Renal cortical epithelial cell (primary cell): ENCODE results near the gene ZNF683. TPM values are rescaled to one million over a fixed set of nuclear protein-coding genes. Genes with fewer than 3 reads are reported as not detected.
"Not testable (repeated sequence)": the region's sequence is repeated elsewhere in the genome, so short reads cannot be mapped to it uniquely, and the experiment has no call there.

ENCODE experiments used
- DNase-seq: peaks from one replicate; pipeline ENCODE4 v3.0.0-alpha.2; 2011; ENCODE audit warnings: low read depth
- total RNA-seq: library from RNA; depleted of rRNA; stranded (reverse); fragments of >200 nt; gene quantifications from 2 replicates; pipeline ENCODE4 v1.2.3, GENCODE V29; 2014

ZNF683 gene
- not detected in 2 replicates for total RNA-seq

DNA sequence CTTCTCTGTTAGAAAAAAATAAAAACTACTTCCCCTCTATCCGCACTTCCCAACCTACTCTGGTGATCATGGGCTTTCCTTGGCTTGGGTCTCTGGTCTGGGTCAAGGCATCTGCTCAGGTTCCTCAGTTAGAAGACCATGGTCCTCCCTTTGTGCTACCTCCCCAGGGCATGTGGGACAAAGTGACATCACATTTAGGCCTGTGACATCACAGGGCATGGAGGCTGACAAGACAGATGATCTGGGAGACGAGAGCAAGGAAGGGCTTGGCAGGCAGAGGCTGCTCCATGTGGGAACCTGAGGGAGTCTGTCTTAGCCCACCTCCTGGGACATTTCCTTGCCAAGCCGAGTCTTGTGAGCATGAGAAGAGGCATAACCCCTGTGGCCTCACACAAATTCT lies at the start of gene ZNF683:
TSS of gene ZNF683 (minus strand) at position 140 of the 400 bp plus-strand sequence. CDS start 4,179 bp downstream, outside the sequence.
- DNase-seq = not testable (repeated sequence)

GRCh38 chr1:26419494-26419893 lies 46.9 kb upstream of the ZNF683 start:
- no peak for DNase-seq

DNA sequence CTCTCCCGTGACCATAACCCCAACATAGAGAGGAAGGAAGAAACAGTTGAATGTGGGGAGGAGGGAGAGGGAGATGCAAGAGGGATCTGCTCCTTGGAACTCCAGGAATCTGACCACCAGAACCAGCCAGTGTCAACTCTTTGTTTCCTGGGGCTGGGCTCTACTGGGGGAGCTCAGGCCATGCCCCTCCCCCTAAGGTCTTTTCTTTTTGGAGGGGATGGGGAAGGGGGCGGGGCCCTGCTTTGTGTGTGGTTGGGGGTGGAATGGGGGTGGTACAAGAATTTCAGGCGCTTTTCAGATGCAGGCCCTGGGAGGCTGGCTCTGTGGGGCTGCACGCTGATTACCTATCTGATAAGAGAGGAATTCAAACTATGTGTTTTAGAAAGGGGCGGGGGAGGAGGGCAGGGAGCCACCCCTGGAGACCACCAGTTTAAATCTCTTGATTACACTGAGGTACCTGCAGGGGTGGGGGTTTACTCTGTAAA lies 46.4 kb upstream of the ZNF683 start:
- no peak for DNase-seq

DNA sequence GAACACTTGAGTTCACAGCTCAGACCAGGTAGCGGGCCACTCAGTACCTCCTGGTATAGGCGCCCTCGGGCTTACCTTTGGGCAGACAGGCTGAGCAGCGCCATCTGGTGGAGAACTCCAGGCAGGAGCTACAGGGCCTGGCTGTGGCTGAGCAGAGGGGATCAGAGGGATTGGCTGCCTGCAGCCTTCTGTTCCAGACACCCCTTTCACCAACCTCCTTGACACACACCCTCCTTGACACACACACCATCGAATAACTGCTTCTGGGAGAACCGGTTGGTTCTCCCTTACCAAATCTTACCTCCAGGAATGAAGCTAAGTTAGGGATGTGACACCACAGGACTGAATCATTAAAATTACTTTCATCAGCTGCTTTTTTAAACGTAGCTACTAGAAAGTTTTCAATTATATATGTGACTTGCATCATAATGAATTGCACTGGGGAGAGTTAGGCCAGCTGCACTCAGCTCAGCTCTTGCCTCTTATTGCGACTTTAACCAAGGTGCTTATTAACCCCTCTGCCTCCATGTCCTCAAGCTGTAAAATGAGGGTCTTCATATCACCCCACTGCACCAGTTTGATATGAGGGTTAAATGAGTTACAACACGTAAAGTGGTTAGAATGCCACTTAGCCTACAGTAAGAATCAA lies 44.7 kb upstream of the ZNF683 start:
- peak; percentile 53 for DNase-seq

- no peak for DNase-seq
Measured at GRCh38 chr1:26413031-26413430, 40.5 kb upstream of the ZNF683 start.

GRCh38 chr1:26412180-26412840 lies 39.8 kb upstream of the ZNF683 start:
- DNase-seq = no peak

GRCh38 chr1:26411624-26412074 lies 39.1 kb upstream of the ZNF683 start:
- DNase-seq = no peak

DNA sequence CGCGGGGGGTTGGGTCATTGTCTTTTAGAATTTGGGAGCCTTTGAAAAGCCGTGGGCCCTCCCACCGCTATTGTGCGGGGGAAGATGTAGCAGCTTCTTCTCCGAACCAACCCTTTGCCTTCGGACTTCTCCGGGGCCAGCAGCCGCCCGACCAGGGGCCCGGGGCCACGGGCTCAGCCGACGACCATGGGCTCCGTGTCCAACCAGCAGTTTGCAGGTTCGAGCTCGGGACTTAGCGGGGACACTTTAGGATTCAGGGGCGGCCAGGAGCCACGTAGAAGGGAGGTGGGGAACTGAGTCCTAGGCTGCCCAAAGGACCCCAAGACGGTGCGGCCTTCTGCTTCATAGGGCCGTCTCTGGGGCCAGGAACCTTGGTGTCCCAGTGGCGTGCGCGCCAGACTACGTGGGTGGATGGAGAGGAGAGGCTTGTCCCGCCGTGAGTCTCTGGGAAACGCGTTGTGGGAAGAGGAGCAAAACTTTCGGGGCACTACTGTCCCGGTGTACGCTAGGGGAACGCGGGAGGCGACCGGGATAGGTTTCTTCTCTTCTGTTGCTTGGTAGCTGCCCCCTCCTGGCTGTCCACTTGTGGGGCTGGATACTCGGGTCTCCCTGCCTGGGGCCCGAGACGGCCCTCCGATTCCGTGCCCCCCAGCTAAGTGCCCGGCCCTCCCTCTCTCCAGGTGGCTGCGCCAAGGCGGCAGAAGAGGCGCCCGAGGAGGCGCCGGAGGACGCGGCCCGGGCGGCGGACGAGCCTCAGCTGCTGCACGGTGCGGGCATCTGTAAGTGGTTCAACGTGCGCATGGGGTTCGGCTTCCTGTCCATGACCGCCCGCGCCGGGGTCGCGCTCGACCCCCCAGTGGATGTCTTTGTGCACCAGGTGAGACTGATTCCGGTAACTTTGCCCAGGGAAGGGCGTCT lies 38.4 kb upstream of the ZNF683 start, which contains the start of gene LIN28A:
TSS of gene LIN28A (plus strand) at position 112 of the 918 bp plus-strand sequence. CDS start at position 187, 75 bp downstream.
- DNase-seq = no peak

- DNase-seq = no peak
Measured at GRCh38 chr1:26409191-26409807, 36.7 kb upstream of the ZNF683 start.

DNA sequence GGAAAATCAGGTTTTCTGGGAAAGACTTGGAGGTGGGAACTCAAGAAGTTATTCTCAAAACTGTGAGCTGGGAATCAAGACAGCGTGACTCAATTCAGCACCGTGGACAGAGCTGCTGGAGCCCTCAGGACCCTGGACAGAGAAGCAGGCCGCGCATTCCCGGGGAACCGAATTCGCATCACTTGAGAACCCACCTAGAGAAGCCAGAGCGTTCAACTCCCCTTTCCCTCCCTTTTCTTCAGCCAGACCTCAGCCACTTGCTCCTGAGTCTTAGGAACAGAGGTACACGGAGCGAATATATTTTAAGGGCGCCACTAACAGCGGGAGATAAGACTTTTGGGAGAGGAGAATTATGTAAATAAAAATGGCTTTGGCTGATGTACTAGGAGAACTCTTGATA lies 36.1 kb upstream of the ZNF683 start:
- peak; percentile 55 for DNase-seq

DNA sequence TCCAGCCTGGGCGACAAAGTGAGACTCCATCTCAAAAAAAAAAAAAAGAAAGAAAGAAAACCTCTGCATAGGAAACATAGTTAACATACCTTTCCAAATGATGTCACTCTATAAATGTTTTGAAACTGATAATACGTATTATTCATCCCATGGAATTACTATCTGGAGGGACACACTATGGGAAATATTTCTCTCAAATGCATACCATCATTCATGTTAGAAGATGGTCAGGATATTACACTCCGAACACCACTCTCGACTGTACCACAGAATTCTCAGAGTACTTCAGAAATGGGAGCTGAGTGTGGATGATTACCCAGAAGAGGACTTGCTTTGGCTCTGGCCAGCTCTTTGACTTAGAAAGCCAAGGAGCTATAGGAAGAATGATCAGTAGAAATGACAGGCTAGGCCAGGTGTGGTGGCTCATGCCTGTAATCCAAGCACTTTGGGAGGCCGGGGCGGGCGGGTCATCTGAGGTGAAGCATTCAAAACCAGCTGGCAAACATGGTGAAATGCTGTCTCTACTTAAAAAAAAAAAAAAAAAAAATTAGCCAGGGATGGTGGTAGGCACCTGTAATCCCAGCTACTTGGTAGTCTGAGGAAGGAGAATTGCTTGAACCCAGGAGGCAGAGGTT lies 32.8 kb upstream of the ZNF683 start:
- DNase-seq = no peak

- DNase-seq = peak; percentile 20
Measured at GRCh38 chr1:26404641-26405040, 32.1 kb upstream of the ZNF683 start.

GRCh38 chr1:26403656-26404055 lies 31.1 kb upstream of the ZNF683 start:
- no peak for DNase-seq

- no peak for DNase-seq
Measured at GRCh38 chr1:26401891-26402290, 29.3 kb upstream of the ZNF683 start.

- no peak for DNase-seq
Measured at GRCh38 chr1:26399034-26399433, 26.5 kb upstream of the ZNF683 start.

DNA sequence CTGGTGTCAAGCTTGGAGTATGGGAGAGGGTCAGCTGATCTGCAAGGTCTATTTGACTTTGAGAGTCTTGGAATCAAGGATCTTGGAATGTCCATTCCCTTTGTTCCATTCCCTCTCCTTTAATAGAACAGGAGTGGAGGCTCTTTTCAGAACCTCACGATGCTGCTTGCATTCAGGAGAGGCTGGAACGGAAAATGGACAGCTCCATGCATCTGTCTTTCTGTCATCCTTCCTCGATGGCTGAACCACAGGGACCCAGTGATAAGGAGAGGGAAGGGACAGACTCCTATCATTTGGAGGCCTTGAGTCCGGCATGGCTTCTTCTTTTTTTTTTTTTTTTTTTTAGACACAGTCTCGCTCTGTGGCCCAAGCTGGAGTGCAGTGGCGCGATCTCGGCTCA lies 23.2 kb upstream of the ZNF683 start:
- DNase-seq = no peak

GRCh38 chr1:26391450-26391849 lies 18.9 kb upstream of the ZNF683 start:
- DNase-seq = peak; percentile 50

- no peak for DNase-seq
Measured at GRCh38 chr1:26389604-26390247, 17.2 kb upstream of the ZNF683 start.

GRCh38 chr1:26388791-26389445 lies 16.4 kb upstream of the ZNF683 start:
- DNase-seq = peak; percentile 30

DNA sequence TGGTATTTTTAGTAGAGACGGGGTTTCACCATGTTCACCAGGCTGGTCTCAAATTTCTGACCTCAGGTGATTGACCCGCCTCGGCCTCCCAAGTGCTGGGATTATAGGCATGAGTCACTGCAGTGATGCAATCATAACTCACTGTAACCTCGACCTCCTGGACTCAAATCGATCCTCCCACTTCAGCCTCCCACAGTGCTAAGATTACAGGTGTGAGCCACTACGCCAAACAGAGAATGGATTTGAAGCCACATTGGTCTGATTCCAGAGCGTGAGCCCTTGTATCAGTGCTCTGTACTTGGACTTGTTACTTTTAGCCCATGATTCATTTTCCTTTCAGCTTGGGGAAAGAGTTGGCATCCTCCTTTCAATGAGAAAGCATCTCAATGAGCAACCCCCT lies 14.9 kb upstream of the ZNF683 start:
- DNase-seq = peak; percentile 76
